ENCODE measurements around the gene NEK11.

DNA sequence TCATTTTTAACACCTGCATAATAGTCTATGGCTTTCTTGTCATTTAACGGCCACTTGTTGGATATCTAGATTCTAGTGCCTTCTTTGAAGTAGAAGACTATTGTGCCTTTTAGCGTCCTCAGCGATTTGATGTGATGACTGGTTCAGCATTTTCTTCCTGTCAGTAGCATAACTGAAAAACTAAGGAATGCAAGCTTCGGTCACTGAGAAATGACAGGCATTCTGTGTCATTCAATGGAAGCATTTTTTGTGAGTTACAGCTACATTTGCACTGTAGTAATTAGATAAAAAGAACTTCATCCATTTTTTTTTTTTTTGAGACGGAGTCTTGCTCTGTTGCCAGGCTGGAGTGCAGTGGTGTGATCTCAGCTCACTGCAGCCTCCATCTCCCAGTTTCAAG is 10.3 kb downstream of the NEK11 start:
- TF ChIP-seq, protein P1, sequence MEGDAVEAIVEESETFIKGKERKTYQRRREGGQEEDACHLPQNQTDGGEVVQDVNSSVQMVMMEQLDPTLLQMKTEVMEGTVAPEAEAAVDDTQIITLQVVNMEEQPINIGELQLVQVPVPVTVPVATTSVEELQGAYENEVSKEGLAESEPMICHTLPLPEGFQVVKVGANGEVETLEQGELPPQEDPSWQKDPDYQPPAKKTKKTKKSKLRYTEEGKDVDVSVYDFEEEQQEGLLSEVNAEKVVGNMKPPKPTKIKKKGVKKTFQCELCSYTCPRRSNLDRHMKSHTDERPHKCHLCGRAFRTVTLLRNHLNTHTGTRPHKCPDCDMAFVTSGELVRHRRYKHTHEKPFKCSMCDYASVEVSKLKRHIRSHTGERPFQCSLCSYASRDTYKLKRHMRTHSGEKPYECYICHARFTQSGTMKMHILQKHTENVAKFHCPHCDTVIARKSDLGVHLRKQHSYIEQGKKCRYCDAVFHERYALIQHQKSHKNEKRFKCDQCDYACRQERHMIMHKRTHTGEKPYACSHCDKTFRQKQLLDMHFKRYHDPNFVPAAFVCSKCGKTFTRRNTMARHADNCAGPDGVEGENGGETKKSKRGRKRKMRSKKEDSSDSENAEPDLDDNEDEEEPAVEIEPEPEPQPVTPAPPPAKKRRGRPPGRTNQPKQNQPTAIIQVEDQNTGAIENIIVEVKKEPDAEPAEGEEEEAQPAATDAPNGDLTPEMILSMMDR (IDR thresholded peaks at IDR 0.05), result no peak
- TF ChIP-seq POLR2AphosphoS5 (IDR thresholded peaks at IDR 0.05), result no peak
